ENCODE results near the gene KATNAL2. TPM values are rescaled to one million over a fixed set of nuclear protein-coding genes. Genes with fewer than 3 reads are reported as not detected.
A peak's percentile ranks its signal among the peaks of the same experiment; 100 is the strongest.
"Not testable (repeated sequence)": the region's sequence is repeated elsewhere in the genome, so short reads cannot be mapped to it uniquely, and the experiment has no call there.

KATNAL2 gene
- total RNA-seq, 1 donor from 2014 or later = 3.5 TPM

- DNase-seq (ENCODE audit: low spot score) = no peak
Observed at GRCh38 chr18:46939337-46939963, 22.0 kb downstream of the KATNAL2 start.

- no peak for DNase-seq (ENCODE audit: low spot score)
Observed at GRCh38 chr18:46939998-46940571, 22.7 kb downstream of the KATNAL2 start.

- DNase-seq (ENCODE audit: low spot score) = no peak
Observed at GRCh38 chr18:46942646-46943045, 25.2 kb downstream of the KATNAL2 start.

- peak; percentile 70 for DNase-seq (ENCODE audit: low spot score)
Observed at GRCh38 chr18:46946656-46947282, 29.4 kb downstream of the KATNAL2 start.

- no peak for DNase-seq (ENCODE audit: low spot score)
Observed at GRCh38 chr18:46950064-46950656, 32.8 kb downstream of the KATNAL2 start.

- no peak for DNase-seq (ENCODE audit: low spot score)
Observed at GRCh38 chr18:46953195-46953594, 35.8 kb downstream of the KATNAL2 start.

- no peak for DNase-seq (ENCODE audit: low spot score)
Observed at GRCh38 chr18:46958209-46958608, 40.8 kb downstream of the KATNAL2 start.

- DNase-seq (ENCODE audit: low spot score) = not testable (repeated sequence)
Observed at GRCh38 chr18:46963656-46964578, 46.5 kb downstream of the KATNAL2 start.

- DNase-seq (ENCODE audit: low spot score) = not testable (repeated sequence)
Observed at GRCh38 chr18:46964579-46965293, 47.3 kb downstream of the KATNAL2 start.

- DNase-seq (ENCODE audit: low spot score) = not testable (repeated sequence)
Observed at GRCh38 chr18:46966266-46966665, 48.9 kb downstream of the KATNAL2 start.

GRCh38 chr18:46969551-46969950 is 52.1 kb downstream of the KATNAL2 start:
- not testable (repeated sequence) for DNase-seq (ENCODE audit: low spot score)

- DNase-seq (ENCODE audit: low spot score) = not testable (repeated sequence)
Observed at GRCh38 chr18:47019870-47020269, 102.5 kb downstream of the KATNAL2 start.

- not testable (repeated sequence) for DNase-seq (ENCODE audit: low spot score)
Observed at GRCh38 chr18:47020757-47021156, 103.4 kb downstream of the KATNAL2 start.

- peak; percentile 59 for DNase-seq (ENCODE audit: low spot score)
Observed at GRCh38 chr18:47022821-47023220, 105.4 kb downstream of the KATNAL2 start.

- DNase-seq (ENCODE audit: low spot score) = not testable (repeated sequence)
Observed at GRCh38 chr18:47023769-47024465, 106.5 kb downstream of the KATNAL2 start.

GRCh38 chr18:47025557-47026174 is 108.3 kb downstream of the KATNAL2 start:
- DNase-seq (ENCODE audit: low spot score) = not testable (repeated sequence)

- DNase-seq (ENCODE audit: low spot score) = not testable (repeated sequence)
Observed at GRCh38 chr18:47028738-47029137, 111.3 kb downstream of the KATNAL2 start.

- DNase-seq (ENCODE audit: low spot score) = not testable (repeated sequence)
Observed at GRCh38 chr18:47029684-47030353, 112.4 kb downstream of the KATNAL2 start.

GRCh38 chr18:47030887-47031286 is 113.5 kb downstream of the KATNAL2 start:
- not testable (repeated sequence) for DNase-seq (ENCODE audit: low spot score)

Data from ureter (tissue), 1 donor.